GM18505 (cell line): ENCODE results near the gene KIF5A.

Experiments used
- ATAC-seq: cut with Tn5 transposase; IDR thresholded peaks from one replicate; pipeline ENCODE4 v1.9.1; 2021; ENCODE audit not compliant: unreplicated experiment
- POLR2A ChIP-seq: IDR thresholded peaks from 4 replicates; pipeline ENCODE4 v1.6.1; 2011; ENCODE audit warnings: borderline replicate concordance; ENCODE audit not compliant: insufficient read depth, insufficient read length; ENCODE audit errors: extremely low read depth

KIF5A gene

GRCh38 chr12:57627501-57628279, 77.8 kb downstream of the KIF5A start:
- TF ChIP-seq POLR2A = no peak
- no peak for ATAC-seq

GRCh38 chr12:57628280-57629191, 78.7 kb downstream of the KIF5A start:
- ATAC-seq = no peak
- no peak for TF ChIP-seq POLR2A

- ATAC-seq = no peak
- TF ChIP-seq POLR2A = no peak
These were observed 80.1 kb downstream of the KIF5A start for GRCh38 chr12:57629897-57630471.

- no peak for ATAC-seq
- TF ChIP-seq POLR2A = no peak
These were observed 81.1 kb downstream of the KIF5A start for GRCh38 chr12:57630891-57631433.

GRCh38 chr12:57631566-57632072, 81.8 kb downstream of the KIF5A start:
- no peak for TF ChIP-seq POLR2A
- no peak for ATAC-seq

- no peak for ATAC-seq
- TF ChIP-seq POLR2A = no peak
These were observed 82.5 kb downstream of the KIF5A start for GRCh38 chr12:57632073-57632957.

- TF ChIP-seq POLR2A = no peak
- peak; percentile 85 for ATAC-seq
These were observed 83.4 kb downstream of the KIF5A start, which contains the start of gene B4GALNT1 for GRCh38 chr12:57632958-57633840. Gene B4GALNT1, minus strand, starts transcription at chr12:57633201. Its CDS starts 1,069 bp downstream, at chr12:57632132.
